SK-N-MC (cell line): Measurements from ENCODE around the gene LRRTM4.

Source experiments
- EZH2 ChIP-seq: fragments of 200-600 bp; sonication (generic); IDR thresholded peaks from one replicate; pipeline ENCODE4 v1.6.1; 2017; ENCODE audit warnings: antibody characterized with exemption
- FOXP2 ChIP-seq: optimal IDR thresholded peaks from 2 replicates; pipeline ENCODE3; 2011; ENCODE audit warnings: mild to moderate bottlenecking, moderate library complexity; ENCODE audit not compliant: insufficient read depth; ENCODE audit errors: extremely low read length, control extremely low read depth

DNA sequence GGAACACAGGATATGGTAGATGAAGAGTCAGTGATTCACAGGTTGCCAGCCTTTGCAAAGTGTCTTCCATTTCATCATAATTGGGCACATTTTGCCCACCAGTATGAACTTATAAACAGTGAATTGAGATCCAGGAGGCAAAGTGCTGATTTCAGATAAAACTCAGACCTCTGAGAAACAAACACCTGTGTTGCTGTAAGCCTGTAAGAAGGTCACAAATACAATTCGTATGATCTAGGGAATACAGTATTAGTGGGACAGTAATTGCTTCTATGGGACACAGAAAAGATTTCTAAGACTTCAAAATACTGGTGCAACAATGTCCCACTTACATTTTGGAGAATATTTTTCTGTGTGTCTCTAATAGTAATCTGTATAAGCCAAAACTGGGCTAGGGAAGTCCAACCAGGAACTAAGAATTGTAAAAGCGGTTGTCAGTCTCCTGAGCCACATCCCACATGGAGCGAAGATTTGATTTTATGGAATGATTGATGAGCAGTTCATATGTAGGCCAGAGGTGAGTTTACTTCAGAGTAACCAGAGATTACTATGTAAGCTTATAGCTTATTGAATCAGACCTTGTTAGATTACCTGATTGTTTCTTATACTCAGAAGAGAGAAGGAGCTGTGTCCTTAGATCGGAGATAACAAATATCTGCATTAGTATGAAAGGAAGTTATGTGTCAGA, 728.4 kb downstream of the LRRTM4 start:
- TF ChIP-seq FOXP2 (no peak), EZH2 (no peak)
